ENCODE measurements around the gene PPP1R3F.

Gene PPP1R3F

DNA sequence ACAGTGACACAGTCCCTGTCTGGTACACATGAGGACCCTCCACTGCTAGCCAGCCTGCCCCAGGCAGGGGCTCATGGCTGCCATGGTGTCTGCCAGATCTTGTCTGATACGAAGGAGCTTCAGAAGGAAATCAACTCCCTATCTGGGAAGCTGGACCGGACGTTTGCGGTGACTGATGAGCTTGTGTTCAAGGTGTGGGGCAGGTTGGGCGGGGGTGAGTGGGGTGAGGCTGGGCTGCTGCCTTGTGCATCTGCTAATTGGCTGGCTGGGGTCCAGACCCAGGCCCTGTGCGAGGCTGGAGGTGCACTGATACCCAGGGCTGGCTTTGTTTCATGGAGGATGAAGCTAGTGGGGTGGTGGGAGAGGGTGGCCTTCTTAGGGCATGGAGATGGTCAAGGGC is 20.5 kb upstream of the PPP1R3F start:
- DNase-seq (ENCODE audit: low read depth), result no peak

DNA sequence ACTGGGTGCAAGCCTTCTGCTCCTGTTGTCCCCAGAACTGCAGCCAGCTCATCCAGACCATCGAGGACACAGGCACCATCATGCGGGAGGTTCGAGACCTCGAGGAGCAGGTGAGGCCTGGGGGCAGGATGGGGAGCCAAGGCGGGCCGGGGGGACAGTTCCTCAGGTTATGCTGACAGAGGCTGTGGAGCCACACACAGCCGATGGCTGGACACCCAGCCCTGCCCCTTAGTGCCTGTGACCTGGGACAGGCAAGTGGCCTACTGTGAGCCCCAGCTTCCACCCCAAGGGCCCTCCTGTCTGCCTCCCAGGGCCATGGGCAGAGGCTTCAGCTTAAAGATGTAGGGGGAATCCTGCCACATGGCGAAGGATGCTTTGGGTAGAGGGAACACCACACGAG is 20.0 kb upstream of the PPP1R3F start:
- no peak for DNase-seq (ENCODE audit: low read depth)

DNA sequence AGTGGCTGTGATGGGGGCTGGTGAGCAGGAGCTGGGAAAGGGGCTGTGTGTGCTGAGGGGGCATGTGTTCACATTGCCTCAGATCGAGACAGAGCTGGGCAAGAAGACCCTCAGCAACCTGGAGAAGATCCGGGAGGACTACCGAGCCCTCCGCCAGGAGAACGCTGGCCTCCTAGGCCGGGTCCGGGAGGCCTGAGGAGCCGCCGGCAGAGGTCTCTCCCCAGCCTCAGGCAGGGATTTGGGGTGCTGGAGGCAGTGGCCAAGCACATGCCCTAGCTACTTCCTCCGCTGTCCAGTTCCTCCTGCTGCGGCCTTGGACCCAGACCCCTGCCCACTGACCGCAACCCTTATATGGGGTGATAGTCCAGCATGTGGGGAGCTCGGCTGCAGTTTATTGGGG is 19.5 kb upstream of the PPP1R3F start:
- no peak for DNase-seq (ENCODE audit: low read depth)

DNA sequence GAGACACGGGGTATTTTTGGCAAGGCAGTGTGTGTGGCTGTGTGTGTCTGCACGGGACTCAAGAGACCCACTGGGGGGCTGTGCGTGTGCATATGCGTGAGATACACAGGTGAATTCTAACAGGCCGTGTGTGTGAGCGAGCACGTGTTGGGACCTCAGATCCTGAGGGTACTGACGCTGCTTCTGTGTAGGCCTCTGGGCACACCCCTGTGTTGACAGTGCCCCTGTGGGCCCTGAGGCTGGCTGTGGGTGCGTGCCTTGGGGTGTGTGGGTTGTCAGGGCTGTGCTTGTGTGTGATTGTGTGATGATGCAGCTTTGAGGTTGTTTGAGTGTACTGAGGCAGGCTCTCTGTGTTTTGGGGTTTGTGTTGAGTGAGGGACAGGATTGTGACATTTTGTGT is 19.0 kb upstream of the PPP1R3F start:
- no peak for DNase-seq (ENCODE audit: low read depth)

DNA sequence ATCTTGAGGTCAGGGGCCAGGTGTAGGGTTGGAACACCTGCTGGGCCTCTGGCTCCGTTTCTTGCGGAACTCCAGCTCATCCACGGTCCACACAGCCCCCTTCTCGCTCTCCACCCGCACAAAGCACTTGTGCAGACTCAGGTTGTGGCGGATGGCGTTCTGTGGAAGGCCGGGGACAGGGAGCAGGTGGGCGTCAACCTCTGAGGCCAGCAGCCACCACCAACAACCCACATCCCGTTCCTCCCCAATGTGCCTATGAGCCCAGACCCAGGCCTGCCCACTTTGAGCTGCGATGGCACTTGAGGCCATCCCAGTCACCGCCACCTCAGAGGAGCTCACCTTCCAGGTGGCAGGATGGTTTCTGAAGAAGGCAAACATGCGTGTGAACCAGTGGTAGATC is 18.3 kb upstream of the PPP1R3F start:
- no peak for DNase-seq (ENCODE audit: low read depth)

DNA sequence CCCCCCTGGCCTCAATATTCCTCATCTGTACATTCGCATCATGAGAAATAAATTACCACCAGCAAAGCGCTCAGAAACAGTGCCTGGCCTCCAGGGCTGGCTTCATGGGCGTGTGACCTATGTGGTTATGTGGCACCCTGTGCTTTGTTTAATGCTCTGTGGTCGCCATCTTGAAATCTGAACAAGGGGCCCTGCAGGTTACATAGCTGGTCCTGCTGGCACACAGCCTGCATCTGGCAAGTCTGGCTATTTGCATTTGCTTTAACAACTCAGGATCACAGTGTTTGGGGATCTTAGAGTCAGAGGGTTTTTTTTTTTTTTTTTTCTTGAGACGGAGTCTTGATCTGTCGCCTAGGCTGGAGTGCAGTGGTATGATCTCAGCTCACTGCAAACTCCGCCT is 15.0 kb upstream of the PPP1R3F start:
- DNase-seq (ENCODE audit: low read depth), result no peak

DNA sequence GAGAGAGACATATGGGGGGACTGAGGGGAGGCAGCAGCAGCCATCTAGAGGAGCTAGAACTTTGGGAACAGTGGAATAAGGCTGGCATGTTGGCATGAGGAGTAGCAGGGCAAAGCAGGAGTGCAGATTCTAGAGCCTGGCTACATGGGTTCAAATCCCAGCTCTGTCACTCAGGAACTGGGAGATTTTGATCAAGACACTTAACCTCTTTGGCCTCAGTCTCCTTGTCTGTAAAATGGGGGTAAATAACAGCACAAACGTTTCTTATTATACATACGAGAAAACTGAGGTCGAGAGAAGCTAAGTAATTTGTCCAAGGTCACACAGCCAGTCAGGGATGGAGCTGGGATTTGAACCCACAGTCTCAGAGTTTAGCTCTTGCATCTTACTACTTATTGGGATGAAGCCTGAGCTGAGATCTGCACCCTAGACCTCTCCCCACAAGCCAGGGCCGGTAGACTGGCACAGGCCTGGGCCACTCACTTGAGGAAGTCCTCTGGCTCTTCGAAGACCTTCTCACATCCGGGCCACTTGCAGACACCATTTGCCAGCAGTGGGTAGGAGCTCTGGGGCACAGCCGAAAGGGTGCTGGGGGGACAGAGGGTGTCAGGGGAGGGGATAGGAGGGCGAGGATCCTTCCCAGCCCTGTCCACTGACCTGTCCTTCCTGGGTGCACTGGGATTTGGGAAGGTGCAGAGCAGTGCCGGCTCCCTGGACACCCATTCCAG is 13.2 kb upstream of the PPP1R3F start:
- no peak for DNase-seq (ENCODE audit: low read depth)

DNA sequence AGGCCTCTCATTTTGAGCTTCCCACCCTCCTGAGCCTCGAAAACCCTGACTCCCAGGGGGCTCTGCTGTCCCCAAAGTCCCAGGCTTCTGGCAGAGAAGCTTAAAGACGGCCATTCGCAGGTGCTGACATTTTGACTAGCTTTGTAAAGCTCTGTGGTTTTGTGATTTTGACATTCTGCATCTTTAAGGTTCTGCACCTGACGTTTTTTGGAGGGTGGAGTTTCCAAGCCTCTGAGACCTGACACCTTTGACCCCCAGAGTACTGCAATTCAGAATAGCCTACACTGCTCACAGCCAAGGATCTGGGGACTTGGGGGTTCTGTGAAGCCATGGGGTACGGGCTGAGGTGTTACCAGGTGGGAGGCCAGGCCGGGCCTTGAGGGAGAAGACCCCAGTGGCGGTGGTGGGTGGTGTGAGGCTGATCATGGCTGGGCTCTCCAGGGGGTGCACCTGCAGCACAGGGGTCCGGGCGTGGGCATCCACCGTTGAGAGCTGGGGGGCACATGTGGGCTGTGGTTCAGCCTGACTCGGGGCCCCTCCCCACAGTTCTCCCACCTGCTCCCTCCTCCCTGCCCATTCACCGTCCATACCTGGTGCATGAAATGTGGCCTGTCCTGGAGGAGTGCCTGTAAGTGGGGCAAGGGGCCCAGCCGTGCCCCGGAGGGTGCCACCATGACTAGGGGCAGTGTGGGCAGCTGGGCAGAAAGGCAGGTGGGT is 12.4 kb upstream of the PPP1R3F start:
- DNase-seq (ENCODE audit: low read depth), result no peak

DNA sequence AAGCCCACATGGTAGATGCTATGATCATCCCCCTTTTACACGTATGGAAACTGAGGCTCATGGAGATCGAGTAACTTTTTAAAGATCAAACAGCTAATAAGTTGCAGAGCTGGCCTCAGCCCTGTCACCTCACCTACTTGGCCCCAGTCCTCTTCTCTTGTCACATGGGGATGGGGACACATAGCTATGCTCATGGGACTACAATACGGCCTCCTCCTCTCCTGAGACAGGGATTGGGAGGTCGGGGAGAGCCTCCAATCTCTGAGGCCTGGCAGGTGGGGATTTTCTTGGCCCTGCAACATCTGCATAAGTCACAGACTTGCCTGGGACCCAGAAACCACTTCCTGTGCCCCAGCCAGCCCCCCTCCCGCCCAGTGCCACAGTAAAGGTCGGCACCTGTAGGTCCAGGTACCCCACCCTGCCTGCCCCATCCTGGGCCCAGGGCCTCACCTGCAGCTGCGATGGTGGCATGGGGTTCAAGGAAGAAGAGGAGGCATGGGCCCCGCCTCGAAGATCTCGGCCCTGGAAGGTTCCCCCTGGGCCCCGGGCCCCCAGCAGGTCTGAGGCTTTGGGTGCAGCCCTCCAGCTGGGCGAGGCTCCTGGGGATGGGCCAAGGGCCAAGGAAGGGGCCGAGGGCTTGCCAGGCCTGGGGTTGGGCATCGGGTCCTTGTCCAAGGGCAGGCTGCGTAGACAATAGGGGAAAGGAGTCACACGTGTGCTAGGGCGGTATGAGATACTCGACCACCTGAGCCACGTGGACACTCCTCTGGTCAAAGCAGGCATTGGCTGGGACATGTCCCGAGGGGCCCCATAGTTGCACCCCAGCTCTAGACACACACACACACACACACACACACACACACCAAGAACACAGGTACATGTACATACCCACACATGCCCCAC is 11.5 kb upstream of the PPP1R3F start:
- DNase-seq (ENCODE audit: low read depth), result no peak

DNA sequence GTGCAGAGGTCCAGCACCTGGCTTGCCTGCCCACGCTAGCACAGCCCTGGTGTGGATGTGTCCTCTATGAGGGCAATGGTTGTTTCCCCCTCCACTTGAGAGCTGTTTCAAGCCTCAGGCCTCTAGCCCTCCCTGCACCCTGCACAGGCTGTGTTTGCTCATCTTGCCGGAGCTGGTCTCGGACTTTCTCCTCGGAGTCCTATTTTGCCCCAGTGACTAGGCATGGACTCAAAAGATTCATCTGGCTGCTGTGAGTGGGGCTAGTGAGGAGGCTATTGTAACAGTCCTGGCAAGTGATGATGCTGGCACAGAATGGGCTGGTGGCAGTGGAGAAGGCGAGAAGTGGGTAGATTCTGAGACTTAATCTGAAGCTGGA is 10.9 kb upstream of the PPP1R3F start:
- DNase-seq (ENCODE audit: low read depth), result no peak

DNA sequence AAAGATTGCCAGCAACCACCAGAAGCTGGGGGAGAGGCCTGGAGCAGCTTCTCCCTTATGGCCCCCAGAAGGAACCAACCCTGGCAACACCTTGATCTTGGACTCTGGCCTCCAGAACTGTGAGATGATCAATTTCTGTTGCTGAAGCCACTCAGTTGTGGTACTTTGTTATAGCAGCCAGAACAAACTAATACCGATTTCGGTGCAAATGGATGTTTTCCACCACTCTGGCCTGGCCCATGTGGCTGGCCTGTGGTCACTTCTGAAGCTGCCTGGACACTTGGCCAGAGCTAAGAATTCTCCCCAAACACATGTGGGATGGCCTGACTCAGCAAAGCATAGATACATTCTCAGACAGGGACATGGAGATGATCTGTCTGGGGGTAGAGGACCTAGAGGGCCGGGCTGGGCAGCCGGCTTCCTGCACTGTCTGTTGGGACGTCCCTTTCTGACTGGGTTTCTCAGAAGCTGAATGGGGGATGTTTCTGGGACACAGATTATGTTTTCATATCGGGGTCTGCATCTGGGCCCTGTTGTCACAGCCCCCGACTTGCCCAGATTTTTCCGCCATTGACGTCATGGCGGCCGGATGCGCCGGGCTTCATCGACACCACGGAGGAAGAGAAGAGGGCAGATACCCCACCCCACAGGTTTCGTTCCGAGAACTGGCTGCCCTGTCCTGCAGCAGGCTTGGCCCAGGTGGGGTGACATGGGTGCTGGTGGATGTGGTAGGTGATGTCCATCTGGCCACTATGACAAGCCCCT is 9.2 kb upstream of the PPP1R3F start:
- DNase-seq (ENCODE audit: low read depth), result no peak

DNA sequence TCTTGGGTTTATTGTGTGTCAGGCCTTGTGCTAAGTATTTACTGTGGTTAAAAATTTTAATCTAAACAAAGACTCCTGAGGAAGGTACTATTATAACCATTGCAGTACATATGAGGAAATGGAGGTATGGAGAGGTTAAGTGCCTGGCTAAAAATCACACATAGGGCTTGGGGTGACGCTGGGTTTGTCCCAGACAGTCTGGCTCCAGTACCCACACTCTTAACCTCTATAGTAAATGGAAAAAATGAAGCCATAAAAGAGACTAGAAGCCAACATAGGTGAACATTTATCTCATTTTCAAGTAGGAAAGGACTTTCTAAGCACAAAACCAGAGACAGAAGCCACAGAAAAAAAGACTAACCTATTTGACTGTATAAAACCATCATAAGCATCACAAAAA is 7.0 kb upstream of the PPP1R3F start:
- no peak for DNase-seq (ENCODE audit: low read depth)

DNA sequence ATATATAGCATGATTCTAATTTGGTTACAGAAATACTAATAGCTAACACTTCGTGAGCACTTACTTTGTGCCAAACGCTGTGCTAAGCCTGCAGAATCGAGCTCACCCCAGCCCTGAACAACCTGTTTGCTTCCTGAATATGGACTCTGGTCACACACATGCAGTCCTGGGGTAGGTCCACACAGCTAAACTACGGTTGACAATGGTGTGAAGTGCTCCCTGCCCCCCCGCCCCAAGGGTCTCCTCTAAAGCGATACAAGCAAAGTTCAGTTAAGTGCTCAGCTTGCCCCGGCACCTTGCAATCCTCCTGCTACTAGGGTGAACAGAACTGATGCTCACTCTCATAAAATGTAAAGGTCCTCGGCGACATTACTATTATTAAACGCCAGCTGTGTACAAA is 6.0 kb upstream of the PPP1R3F start:
- no peak for DNase-seq (ENCODE audit: low read depth)

DNA sequence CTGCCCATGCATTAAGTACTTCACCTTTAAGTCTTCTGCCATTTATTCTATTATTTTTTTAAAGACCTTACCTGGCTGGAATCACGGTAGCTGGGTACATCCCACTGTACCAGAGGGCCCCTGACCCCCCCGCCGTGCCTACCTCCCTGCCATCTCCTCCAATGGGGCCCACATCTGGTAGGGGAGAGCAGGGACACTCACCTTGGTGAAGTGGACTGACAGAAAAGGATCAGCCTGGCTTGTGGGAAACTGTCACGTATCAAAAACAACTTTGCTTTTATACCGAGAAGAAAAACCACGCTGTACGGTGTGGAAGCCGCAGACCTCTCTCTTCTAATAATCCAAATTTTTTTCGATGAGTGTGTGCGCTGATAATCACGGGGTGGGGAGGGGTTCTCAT is 5.1 kb upstream of the PPP1R3F start, which contains the start of gene FOXP3:
FOXP3 (minus strand) TSS at position 251 of the 400 bp plus-strand sequence. CDS start 6,205 bp downstream, outside the sequence.
- no peak for DNase-seq (ENCODE audit: low read depth)

DNA sequence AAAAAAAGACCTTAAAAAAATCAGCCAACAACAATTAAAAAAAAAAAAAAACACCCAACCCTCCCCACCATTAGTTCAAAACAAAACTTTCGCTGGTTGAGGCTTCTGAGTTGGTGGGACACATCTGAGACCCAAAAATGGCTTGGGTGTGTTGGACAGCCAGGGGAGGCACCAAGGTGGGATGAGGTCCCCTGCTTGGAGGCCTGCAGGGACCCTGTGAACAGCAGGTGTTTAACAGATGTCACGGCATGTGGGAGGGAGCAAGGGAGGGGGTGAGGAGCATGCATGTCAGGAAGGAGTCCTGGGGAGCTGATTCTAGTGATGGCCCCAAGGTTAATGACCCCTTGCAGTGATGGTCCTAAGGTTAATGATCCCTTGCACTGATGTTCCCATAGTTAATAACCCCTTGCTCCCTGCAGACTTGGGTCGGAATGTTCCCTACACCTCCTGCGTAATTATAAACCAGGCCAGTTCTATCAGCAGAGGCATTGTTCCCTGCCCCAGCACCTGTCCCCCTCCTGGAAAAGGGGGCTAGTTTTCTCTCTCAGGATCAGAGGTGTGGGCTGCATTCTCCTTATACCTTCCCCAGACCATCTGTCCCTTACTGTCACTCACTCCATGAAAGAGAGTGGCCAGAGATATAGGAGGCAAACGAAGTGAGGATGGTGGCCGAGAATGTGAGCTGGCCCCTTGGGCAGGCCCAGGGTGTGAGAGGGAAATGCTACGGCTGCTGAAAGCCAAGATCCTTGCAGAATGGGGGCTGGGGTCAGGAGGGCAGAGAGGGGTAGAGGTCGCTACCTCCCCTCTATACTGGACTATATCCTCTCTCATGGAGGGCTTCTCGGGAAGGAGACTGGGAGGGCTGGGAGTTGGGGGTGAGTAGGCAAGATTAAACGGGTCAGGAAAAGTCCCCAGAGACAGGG is 2.8 kb upstream of the PPP1R3F start:
- DNase-seq (ENCODE audit: low read depth), result no peak

DNA sequence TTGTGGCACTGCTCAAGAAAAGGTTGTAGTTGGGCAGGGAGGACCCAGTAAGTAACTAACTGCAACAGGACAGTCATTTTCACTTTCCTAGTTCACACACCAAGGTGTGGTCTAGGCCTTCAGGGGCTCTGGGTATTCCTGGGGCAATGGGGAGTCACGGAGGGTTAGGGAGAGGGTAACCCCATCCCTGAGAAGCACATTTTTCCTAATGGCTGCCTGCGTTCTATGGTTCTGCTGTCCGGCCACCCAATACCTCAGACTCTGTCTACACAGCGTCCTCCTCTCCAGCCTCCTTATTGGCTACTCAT is 937 bp upstream of the PPP1R3F start:
- no peak for DNase-seq (ENCODE audit: low read depth)

DNA sequence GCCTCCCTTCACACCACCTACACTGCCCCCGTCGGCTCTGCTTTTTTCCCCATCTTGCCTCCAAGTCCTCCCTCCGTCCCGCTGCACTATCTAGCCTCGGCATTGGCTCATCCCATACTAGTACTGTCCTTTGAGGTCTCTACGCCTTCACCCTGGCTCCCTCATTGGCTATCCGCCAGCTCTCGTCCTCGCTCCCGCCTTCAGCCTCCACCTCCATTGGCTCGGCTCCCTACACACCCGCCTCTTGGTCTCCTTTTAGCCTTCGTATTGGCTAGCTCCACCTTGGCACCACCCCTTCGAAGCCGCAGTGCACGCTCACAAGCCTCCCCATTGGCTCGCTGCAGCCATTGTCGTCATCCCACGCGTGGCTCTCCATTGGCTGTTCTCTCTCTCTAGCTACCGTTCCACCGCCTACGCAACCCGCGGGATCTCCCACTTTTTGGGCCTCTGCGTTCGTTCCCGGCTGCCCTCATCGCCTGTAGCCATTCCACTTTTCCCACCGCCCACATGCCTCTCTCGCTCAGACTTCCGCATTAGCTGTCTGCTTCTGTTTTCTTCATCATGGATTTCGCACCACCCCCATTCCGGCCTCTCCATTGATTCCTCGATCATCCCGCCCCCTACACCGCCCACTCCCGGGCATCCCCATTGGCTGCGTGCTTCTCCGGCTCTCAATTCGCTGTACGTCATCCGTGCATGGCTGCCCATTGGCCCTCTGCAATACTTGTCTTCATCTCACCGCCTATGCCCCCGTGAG is 405 bp upstream of the PPP1R3F start:
- DNase-seq (ENCODE audit: low read depth), result peak; percentile 82

DNA sequence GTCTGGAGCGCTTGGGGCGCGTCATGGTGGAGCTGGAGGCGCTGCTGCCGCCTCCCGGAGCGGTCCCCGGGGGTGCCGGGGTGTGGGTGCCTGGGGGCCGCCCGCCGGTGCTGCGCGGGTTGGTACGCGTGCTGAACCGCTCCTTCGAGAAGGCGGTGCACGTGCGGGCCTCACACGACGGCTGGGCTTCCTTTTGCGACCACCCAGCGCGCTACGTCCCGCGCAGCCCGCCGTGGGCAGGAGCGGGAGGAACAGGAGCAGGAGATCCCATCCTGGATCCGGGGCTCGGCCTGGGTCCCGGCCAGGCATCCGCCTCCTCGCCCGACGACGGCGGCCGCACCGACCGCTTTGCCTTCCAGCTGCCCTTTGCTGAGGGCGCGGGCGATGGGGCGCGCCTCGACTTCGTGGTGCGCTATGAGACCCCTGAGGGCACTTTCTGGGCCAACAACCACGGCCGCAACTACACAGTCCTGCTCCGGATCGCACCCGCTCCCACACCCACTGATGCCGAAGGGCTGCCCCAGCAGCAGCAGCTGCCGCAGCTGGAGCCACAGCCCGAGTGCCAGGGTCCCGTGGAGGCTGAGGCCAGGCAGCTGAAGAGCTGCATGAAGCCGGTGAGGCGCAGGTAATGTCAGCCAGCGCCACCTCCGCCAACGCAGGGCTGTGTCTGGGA is 792 bp downstream of the PPP1R3F start:
- no peak for DNase-seq (ENCODE audit: low read depth)

DNA sequence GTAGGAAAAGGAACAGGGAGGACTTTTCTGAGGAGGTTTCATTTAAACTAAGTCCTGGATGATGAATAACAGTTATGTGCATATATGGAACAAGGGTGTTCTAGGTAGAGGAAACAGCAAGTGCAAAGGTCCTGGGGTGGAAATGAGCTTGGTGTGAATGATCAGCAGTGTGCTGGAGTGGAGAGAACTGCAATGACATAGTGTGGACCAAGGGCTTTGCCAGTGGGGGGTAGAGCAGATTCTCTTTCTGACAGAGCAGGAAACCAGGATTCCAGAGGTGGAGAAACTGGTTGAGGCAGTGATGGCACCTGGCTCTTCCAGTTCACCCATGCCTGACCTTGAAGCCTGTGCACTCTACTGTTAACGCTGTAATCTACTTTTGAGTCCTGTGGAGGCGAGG is 1.7 kb downstream of the PPP1R3F start:
- DNase-seq (ENCODE audit: low read depth), result no peak

DNA sequence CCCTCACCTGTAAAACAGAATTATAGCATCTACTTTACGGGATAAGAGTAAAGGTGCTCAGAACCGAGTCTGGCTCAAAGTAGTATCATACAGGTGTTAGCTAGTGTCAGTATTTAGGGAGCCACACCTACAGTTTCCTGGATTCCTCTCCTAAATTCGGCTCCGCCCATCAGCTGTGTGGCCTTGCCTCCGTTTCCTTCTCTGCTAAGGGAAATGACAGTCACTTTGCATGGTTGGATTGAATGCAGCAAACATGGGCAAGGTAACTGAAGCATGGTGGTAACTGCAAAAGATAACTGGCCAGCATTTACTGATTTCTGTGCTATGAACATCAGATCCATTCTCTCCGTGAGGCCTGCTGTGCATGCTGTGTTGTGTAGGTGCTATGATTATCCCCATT is 2.8 kb downstream of the PPP1R3F start:
- DNase-seq (ENCODE audit: low read depth), result no peak
